H1 (cell line): ENCODE data around the gene HMGB1. TPM values are rescaled to one million over a fixed set of nuclear protein-coding genes. Genes with fewer than 3 reads are reported as not detected.

ENCODE experiments used
- CTCF ChIA-PET: fragments of 300-600 bp; sonication (Branson Sonifier 250); formaldehyde crosslinking; loops from one replicate; lab custom pipeline; 2021; ENCODE audit not compliant: partially characterized antibody; lab: Charles Lee
- POLR2A ChIA-PET: fragments of 300-600 bp; sonication (Branson Sonifier 250); formaldehyde crosslinking; loops from one replicate; lab custom pipeline; 2021; ENCODE audit warnings: inconsistent platforms; ENCODE audit not compliant: partially characterized antibody; lab: Charles Lee
- DNase-seq, 2 experiments: peaks; one replicate each; pipeline versions ENCODE4 v3.0.0 to v3.0.0-alpha.2; 2010 to 2022; ENCODE audit warnings: low spot score in 2 of 2, low read depth in 1 of 2, mixed read lengths in 1 of 2
- FAIRE-seq: peaks from 2 replicates; lab custom pipeline; 2011; peaks lifted over from hg19 to GRCh38; lab: Jason Lieb, UNC
- H2AFZ ChIP-seq: 2 replicates; pipeline ENCODE4 v1.8.1; 2012; ENCODE audit warnings: low read length, inconsistent platforms
- H2AK5ac ChIP-seq: 2 replicates; pipeline ENCODE4 v1.6.1; 2013; ENCODE audit warnings: low read depth, low read length
- H2BK120ac ChIP-seq: replicated peaks from 2 replicates; pipeline ENCODE3; 2013; ENCODE audit warnings: low read depth, low read length, inconsistent platforms
- H2BK12ac ChIP-seq: 2 replicates; pipeline ENCODE4 v1.6.1; 2013; ENCODE audit warnings: low read depth, low read length
- H2BK15ac ChIP-seq: 2 replicates; pipeline ENCODE4 v1.6.1; 2013; ENCODE audit warnings: low read length
- H2BK20ac ChIP-seq: 2 replicates; pipeline ENCODE4 v1.6.1; 2013; ENCODE audit warnings: low read length
- H2BK5ac ChIP-seq: 2 replicates; pipeline ENCODE4 v1.6.1; 2013; ENCODE audit warnings: low read depth, low read length
- H3K14ac ChIP-seq: 2 replicates; pipeline ENCODE4 v1.6.1; 2013; ENCODE audit warnings: inconsistent platforms; ENCODE audit not compliant: insufficient read length
- H3K18ac ChIP-seq: 2 replicates; pipeline ENCODE4 v1.6.1; 2013; ENCODE audit warnings: low read length; ENCODE audit errors: extremely low read depth
- H3K23ac ChIP-seq: 2 replicates; pipeline ENCODE4 v1.6.1; 2013; ENCODE audit warnings: inconsistent platforms; ENCODE audit not compliant: insufficient read length
- H3K23me2 ChIP-seq: 2 replicates; pipeline ENCODE4 v1.6.1; 2013; ENCODE audit warnings: low read depth, low read length
- H3K27ac ChIP-seq: 2 replicates; pipeline ENCODE4 v1.6.1; 2011; ENCODE audit warnings: low read depth, low read length, inconsistent platforms
- H3K27me3 ChIP-seq, 4 experiments: replicated peaks in 1 of 4; 1 replicate in 1 of 4; 2 replicates in 3 of 4; pipeline versions ENCODE4 v1.6.1 to v1.8.1; 2011 to 2013; ENCODE audit warnings: low read length in 3 of 4, mild to moderate bottlenecking in 3 of 4, inconsistent platforms in 2 of 4, mixed read lengths in 2 of 4, moderate library complexity in 1 of 4; ENCODE audit not compliant: control insufficient read depth in 3 of 4, insufficient read depth in 3 of 4; ENCODE audit errors: extremely low read depth in 1 of 4
- H3K36me3 ChIP-seq, 4 experiments: 2 replicates each; pipeline versions ENCODE4 v1.6.1 to v1.8.1; 2011 to 2013; ENCODE audit warnings: mild to moderate bottlenecking in 4 of 4, low read length in 3 of 4, moderate library complexity in 2 of 4, control low read depth in 1 of 4, inconsistent platforms in 1 of 4; ENCODE audit not compliant: insufficient read depth in 4 of 4, control insufficient read depth in 2 of 4
- H3K4ac ChIP-seq: replicated peaks from 2 replicates; pipeline ENCODE3; 2013; ENCODE audit warnings: low read length, low read depth, mixed read lengths, inconsistent platforms; ENCODE audit not compliant: insufficient read length
- H3K4me1 ChIP-seq, 4 experiments: replicated peaks in 1 of 4; 1 replicate in 1 of 4; 2 replicates in 3 of 4; pipeline versions ENCODE4 v1.6.1 to v1.8.1; 2011 to 2013; ENCODE audit warnings: low read length in 3 of 4, inconsistent platforms in 2 of 4, mixed read lengths in 1 of 4; ENCODE audit not compliant: insufficient read depth in 4 of 4, control insufficient read depth in 3 of 4
- H3K4me2 ChIP-seq, 2 experiments: 2 replicates each; pipeline versions ENCODE4 v1.6.1 to v1.8.1; 2011 to 2013; ENCODE audit warnings: low read depth in 2 of 2, low read length in 2 of 2, control low read depth in 1 of 2, inconsistent platforms in 1 of 2, mild to moderate bottlenecking in 1 of 2; ENCODE audit not compliant: insufficient read depth in 1 of 2
- H3K4me3 ChIP-seq, 4 experiments: fragments of 200-600, 300-600 bp in 1 of 4; sonication (generic), shearing (Covaris generic), sonication (Bioruptor Twin) in 1 of 4; 2 replicates each; pipeline versions ENCODE4 v1.5.1 to v1.8.1; 2011 to 2016; ENCODE audit warnings: low read length in 4 of 4, low read depth in 3 of 4, control low read depth in 2 of 4, inconsistent platforms in 2 of 4, mild to moderate bottlenecking in 2 of 4, mixed read lengths in 1 of 4, moderate library complexity in 1 of 4; ENCODE audit not compliant: insufficient read depth in 2 of 4; ENCODE audit errors: extremely low read depth in 1 of 4
- H3K56ac ChIP-seq: replicated peaks from 2 replicates; pipeline ENCODE3; 2013; ENCODE audit warnings: low read depth, mild to moderate bottlenecking, mixed read lengths, low read length, inconsistent platforms; ENCODE audit not compliant: insufficient read length
- H3K79me1 ChIP-seq: 2 replicates; pipeline ENCODE4 v1.6.1; 2013; ENCODE audit warnings: low read depth, low read length, control low read depth
- H3K79me2 ChIP-seq, 2 experiments: 2 replicates each; pipeline versions ENCODE4 v1.6.1 to v1.8.1; 2012 to 2013; ENCODE audit warnings: low read length in 2 of 2, mild to moderate bottlenecking in 2 of 2, inconsistent platforms in 1 of 2; ENCODE audit not compliant: insufficient read depth in 2 of 2, control insufficient read depth in 1 of 2
- H3K9ac ChIP-seq, 4 experiments: replicated peaks in 1 of 4; 1 replicate in 1 of 4; 2 replicates in 3 of 4; pipeline versions ENCODE4 v1.6.1 to v1.8.1; 2011 to 2013; ENCODE audit warnings: low read depth in 3 of 4, low read length in 3 of 4, control low read depth in 2 of 4, mild to moderate bottlenecking in 2 of 4, moderate library complexity in 2 of 4, inconsistent platforms in 1 of 4; ENCODE audit errors: extremely low read depth in 1 of 4
- H3K9me3 ChIP-seq, 2 experiments: 2 replicates each; pipeline versions ENCODE4 v1.6.1 to v1.8.1; 2012 to 2013; ENCODE audit warnings: mild to moderate bottlenecking in 2 of 2, moderate library complexity in 2 of 2, control low read depth in 1 of 2, inconsistent platforms in 1 of 2, low read depth in 1 of 2, low read length in 1 of 2, mixed read lengths in 1 of 2; ENCODE audit not compliant: insufficient read depth in 2 of 2
- H4K20me1 ChIP-seq, 2 experiments: replicated peaks in 1 of 2; 2 replicates each; pipeline versions ENCODE3 to v1.8.1; 2011 to 2013; ENCODE audit warnings: inconsistent platforms in 2 of 2, low read length in 2 of 2, mild to moderate bottlenecking in 1 of 2; ENCODE audit not compliant: insufficient read depth in 2 of 2, control insufficient read depth in 1 of 2
- H4K5ac ChIP-seq: 2 replicates; pipeline ENCODE4 v1.6.1; 2013; ENCODE audit warnings: low read length, low read depth, mixed read lengths, inconsistent platforms; ENCODE audit not compliant: insufficient read length
- H4K8ac ChIP-seq: 2 replicates; pipeline ENCODE4 v1.8.0; 2013; ENCODE audit warnings: mild to moderate bottlenecking, moderate library complexity, low read length, inconsistent platforms; ENCODE audit not compliant: insufficient read depth; ENCODE audit errors: extremely low read depth
- H4K91ac ChIP-seq: replicated peaks from 2 replicates; pipeline ENCODE3; 2013; ENCODE audit warnings: low read length, mixed read lengths, inconsistent platforms; ENCODE audit not compliant: insufficient read length
- BCL11A ChIP-seq, 2 experiments: IDR thresholded peaks; one replicate each; pipeline ENCODE4 v1.6.1; 2011; ENCODE audit warnings: low read depth in 2 of 2, low read length in 2 of 2, mild to moderate bottlenecking in 2 of 2
- CBX8 ChIP-seq: fragments of 300-800, 300-1000 bp; sonication (generic); IDR thresholded peaks from 2 replicates; pipeline ENCODE4 v1.7.1; 2016; ENCODE audit warnings: low read depth, low read length, borderline replicate concordance
- FOSL1 ChIP-seq: IDR thresholded peaks from 2 replicates; pipeline ENCODE4 v1.6.1; 2011; ENCODE audit warnings: mild to moderate bottlenecking, low read depth, low read length, moderate library complexity; ENCODE audit not compliant: insufficient read depth
- GABPA ChIP-seq: IDR thresholded peaks from 2 replicates; pipeline ENCODE4 v1.6.1; 2011; ENCODE audit warnings: mild to moderate bottlenecking, low read length, moderate library complexity, borderline replicate concordance; ENCODE audit not compliant: insufficient read depth
- GTF2F1 ChIP-seq: IDR thresholded peaks from 2 replicates; pipeline ENCODE4 v1.6.1; 2012; ENCODE audit warnings: low read depth, low read length, improper control_type of control experiment, borderline replicate concordance
- MAFK ChIP-seq: IDR thresholded peaks from 2 replicates; pipeline ENCODE4 v1.6.1; 2012; ENCODE audit warnings: low read depth, mild to moderate bottlenecking, improper control_type of control experiment, low read length
- NANOG ChIP-seq: IDR thresholded peaks from 2 replicates; pipeline ENCODE4 v1.6.1; 2011; ENCODE audit warnings: low read length, low read depth, mild to moderate bottlenecking, inconsistent platforms; ENCODE audit not compliant: insufficient read depth, poor library complexity, severe bottlenecking
- RBBP5 ChIP-seq: IDR thresholded peaks from 2 replicates; pipeline ENCODE4 v1.7.1; 2012; ENCODE audit warnings: low read depth, mild to moderate bottlenecking, inconsistent platforms, low read length, moderate library complexity, borderline replicate concordance
- SP1 ChIP-seq: IDR thresholded peaks from 2 replicates; pipeline ENCODE4 v1.6.1; 2011; ENCODE audit warnings: low read depth, low read length
- TAF1 ChIP-seq: IDR thresholded peaks from 2 replicates; pipeline ENCODE4 v1.6.1; 2011; ENCODE audit warnings: mild to moderate bottlenecking, low read depth, low read length
- WGBS, 2 experiments: shearing (Covaris generic) in 1 of 2; methylation state at CpG; one replicate each; pipeline versions ENCODE4 v1.1.6 to v1.1.7; 2013 to 2015; ENCODE audit warnings: low lambda C conversion rate in 2 of 2, mixed read lengths in 2 of 2, inconsistent platforms in 1 of 2, low coverage in 1 of 2, missing lambda C conversion rate in 1 of 2; ENCODE audit not compliant: insufficient replicate concordance in 2 of 2, insufficient coverage in 1 of 2, insufficient read length in 1 of 2; ENCODE audit errors: extremely low coverage in 1 of 2, missing lambda C conversion rate in 1 of 2; 5-methylcytosine and 5-hydroxymethylcytosine counted together
- polyA plus RNA-seq, 7 experiments: library from polyadenylated mRNA; depleted of rRNA in 3 of 7; stranded (reverse) in 5 of 7; unstranded in 2 of 7; fragments of >200 nt in 5 of 7; fragments of 200-250 nt in 2 of 7; gene quantifications; 1 replicate in 5 of 7; 2 replicates in 1 of 7; 4 replicates in 1 of 7; pipeline versions ENCODE4 v1.2.1 to v1.2.3, GENCODE V29; 2011 to 2013; ENCODE audit warnings: missing spikeins in 2 of 7, mixed read lengths in 2 of 7
- total RNA-seq: library from RNA; stranded (reverse); fragmentation: NEBNext Ultra II Directional; extraction: Animal tissue kit (Norgen Biotek cat#: 25700); gene quantifications from 2 replicates; pipeline ENCODE4 v1.2.1, GENCODE V29; 2021

HMGB1 gene
- total and polyA plus RNA-seq, 2 of the 8 experiments (the other 6 are each of a cell fraction or from before 2014, with no cell fraction given) = 123 to 776 TPM

GRCh38 chr13:30465343-30465592 is 468 bp downstream of the HMGB1 start:
- peak overlapping the region; percentile 89 to 100 (median 94); a peak in 6 of 7 replicates for H3K9ac ChIP-seq
- no peak overlapping the region for H2AK5ac ChIP-seq
- H2BK5ac ChIP-seq = no peak overlapping the region
- no peak overlapping the region for H3K14ac ChIP-seq
- peak overlapping the region in 1 of 2 experiments; percentile 33; a peak in 2 of 4 replicates for H3K4me2 ChIP-seq
- no peaks in the 10 kb centered on the region for H3K9me3 ChIP-seq
- H3K23ac ChIP-seq = no peak overlapping the region
- peaks cover 0 to 11% of the 10 kb centered on the region in 2 experiments for H4K20me1 ChIP-seq
- DNase-seq (no peak), FAIRE-seq (no peak)
- peaks cover 5 to 30% of the 10 kb centered on the region in 2 experiments for H3K79me2 ChIP-seq
- peaks cover 1% of the 10 kb centered on the region for H3K23me2 ChIP-seq
- no peak overlapping the region for H2BK15ac ChIP-seq
- ChIA-PET POLR2A (interaction anchor here (0.9 to 3.7 kb wide), 23 partner anchors 9 to 158 kb away, joined by 3 to 53 read pairs (median 4); partner anchors contain the start of genes KATNAL1 and USPL1), CTCF (no interaction called here)
- H3K4ac ChIP-seq = no peak overlapping the region
- no peak overlapping the region for H3K18ac ChIP-seq
- H3K56ac ChIP-seq = no peak overlapping the region
- H3K79me1 ChIP-seq = no peaks in the 10 kb centered on the region
- no peak overlapping the region for H2BK120ac ChIP-seq
- 0% methylated on average over 9 of the region's 41 CpGs; no CpG with 5 or more reads in 1 of the 2 experiments for WGBS, 2 experiments
- no peak overlapping the region for H2BK12ac ChIP-seq
- TF ChIP-seq TAF1 = no peak
- no peak for TF ChIP-seq RBBP5
- TF ChIP-seq GTF2F1 = no peak
- TF ChIP-seq BCL11A (IDR thresholded peaks at IDR 0.05; ENCODE audit: low read depth in 2 of 2, low read length in 2 of 2) = no peak
- no peak for TF ChIP-seq SP1
- no peak for TF ChIP-seq FOSL1
- no peak for TF ChIP-seq GABPA
- no peak for TF ChIP-seq MAFK
- TF ChIP-seq NANOG = no peak
- TF ChIP-seq CBX8 = no peak
- peak overlapping the region; percentile 98 for H3K27ac ChIP-seq
- peak overlapping the region; percentile 99; the same call in 1 of the 2 replicates for H4K8ac ChIP-seq
- H4K91ac ChIP-seq = no peak overlapping the region
- H3K27me3 ChIP-seq = no peaks in the 10 kb centered on the region
- no peak overlapping the region for H2AFZ ChIP-seq
- no peak overlapping the region for H4K5ac ChIP-seq
- H3K4me1 ChIP-seq = peaks cover 0 to 3% (median 3%) of the 10 kb centered on the region in 4 experiments; a peak in 4 of 7 replicates
- H3K36me3 ChIP-seq = peaks cover 4 to 27% (median 22%) of the 10 kb centered on the region in 4 experiments
- H2BK20ac ChIP-seq = no peak overlapping the region
- H3K4me3 ChIP-seq = peak overlapping the region; percentile 65 to 96 (median 84)
